ENCODE data around the gene SYCP2L. TPM values are rescaled to one million over a fixed set of nuclear protein-coding genes. Genes with fewer than 3 reads are reported as not detected.

Gene SYCP2L
- total RNA-seq, 2 donors from 2014 or later: 0.63 to 1.4 TPM

- ATAC-seq (ENCODE audit: insufficient number of reproducible peaks, low FRiP score, low read depth) (no peak), DNase-seq (ENCODE audit: low spot score) (no peak)
- Histone ChIP-seq H3K4me1 (ENCODE audit: control insufficient read depth in 1 of 2, low read depth in 2 of 2) (no peaks in the 10 kb centered on the region), H3K27me3 (replicated peaks; ENCODE audit: insufficient read depth) (no peaks in the 10 kb centered on the region), H3K27ac (no peak overlapping the region), H3K9me3 (peaks cover 5% of the 10 kb centered on the region), H3K4me3 (no peak overlapping the region), H3K36me3 (no peaks in the 10 kb centered on the region)
- TF ChIP-seq, protein P1, sequence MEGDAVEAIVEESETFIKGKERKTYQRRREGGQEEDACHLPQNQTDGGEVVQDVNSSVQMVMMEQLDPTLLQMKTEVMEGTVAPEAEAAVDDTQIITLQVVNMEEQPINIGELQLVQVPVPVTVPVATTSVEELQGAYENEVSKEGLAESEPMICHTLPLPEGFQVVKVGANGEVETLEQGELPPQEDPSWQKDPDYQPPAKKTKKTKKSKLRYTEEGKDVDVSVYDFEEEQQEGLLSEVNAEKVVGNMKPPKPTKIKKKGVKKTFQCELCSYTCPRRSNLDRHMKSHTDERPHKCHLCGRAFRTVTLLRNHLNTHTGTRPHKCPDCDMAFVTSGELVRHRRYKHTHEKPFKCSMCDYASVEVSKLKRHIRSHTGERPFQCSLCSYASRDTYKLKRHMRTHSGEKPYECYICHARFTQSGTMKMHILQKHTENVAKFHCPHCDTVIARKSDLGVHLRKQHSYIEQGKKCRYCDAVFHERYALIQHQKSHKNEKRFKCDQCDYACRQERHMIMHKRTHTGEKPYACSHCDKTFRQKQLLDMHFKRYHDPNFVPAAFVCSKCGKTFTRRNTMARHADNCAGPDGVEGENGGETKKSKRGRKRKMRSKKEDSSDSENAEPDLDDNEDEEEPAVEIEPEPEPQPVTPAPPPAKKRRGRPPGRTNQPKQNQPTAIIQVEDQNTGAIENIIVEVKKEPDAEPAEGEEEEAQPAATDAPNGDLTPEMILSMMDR (IDR thresholded peaks at IDR 0.05): no peak
These were observed 59.0 kb downstream of the SYCP2L start for GRCh38 chr6:10945845-10946244.

DNA sequence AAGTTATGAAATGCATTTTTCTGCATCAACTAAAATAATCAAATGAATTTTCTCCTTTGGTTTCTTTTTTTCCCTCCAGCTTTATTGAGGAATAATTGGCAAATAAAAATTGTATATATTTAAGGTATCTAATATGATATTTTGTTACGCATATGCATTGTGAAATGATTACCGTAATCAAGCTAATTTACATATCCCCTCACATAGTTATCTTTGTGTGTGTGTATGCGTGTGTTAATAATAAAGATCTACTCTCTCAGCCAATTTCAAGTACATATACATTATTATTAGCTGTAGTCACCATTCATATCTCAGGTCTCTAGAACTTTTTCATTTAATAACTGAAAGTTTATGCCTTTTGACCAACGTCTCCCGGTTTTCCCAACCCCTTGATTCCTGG, 61.1 kb downstream of the SYCP2L start:
- DNase-seq (ENCODE audit: low spot score) (no peak), ATAC-seq (ENCODE audit: insufficient number of reproducible peaks, low FRiP score, low read depth) (no peak)
- no peak overlapping the region for H3K27ac ChIP-seq
- H3K9me3 ChIP-seq: peaks cover 5% of the 10 kb centered on the region
- H3K36me3 ChIP-seq: no peaks in the 10 kb centered on the region
- TF ChIP-seq, protein P1 (IDR thresholded peaks at IDR 0.05): no peak
- no peak overlapping the region for H3K4me3 ChIP-seq
- H3K4me1 ChIP-seq (ENCODE audit: control insufficient read depth in 1 of 2, low read depth in 2 of 2): no peaks in the 10 kb centered on the region
- H3K27me3 ChIP-seq (replicated peaks; ENCODE audit: insufficient read depth): no peaks in the 10 kb centered on the region

DNA sequence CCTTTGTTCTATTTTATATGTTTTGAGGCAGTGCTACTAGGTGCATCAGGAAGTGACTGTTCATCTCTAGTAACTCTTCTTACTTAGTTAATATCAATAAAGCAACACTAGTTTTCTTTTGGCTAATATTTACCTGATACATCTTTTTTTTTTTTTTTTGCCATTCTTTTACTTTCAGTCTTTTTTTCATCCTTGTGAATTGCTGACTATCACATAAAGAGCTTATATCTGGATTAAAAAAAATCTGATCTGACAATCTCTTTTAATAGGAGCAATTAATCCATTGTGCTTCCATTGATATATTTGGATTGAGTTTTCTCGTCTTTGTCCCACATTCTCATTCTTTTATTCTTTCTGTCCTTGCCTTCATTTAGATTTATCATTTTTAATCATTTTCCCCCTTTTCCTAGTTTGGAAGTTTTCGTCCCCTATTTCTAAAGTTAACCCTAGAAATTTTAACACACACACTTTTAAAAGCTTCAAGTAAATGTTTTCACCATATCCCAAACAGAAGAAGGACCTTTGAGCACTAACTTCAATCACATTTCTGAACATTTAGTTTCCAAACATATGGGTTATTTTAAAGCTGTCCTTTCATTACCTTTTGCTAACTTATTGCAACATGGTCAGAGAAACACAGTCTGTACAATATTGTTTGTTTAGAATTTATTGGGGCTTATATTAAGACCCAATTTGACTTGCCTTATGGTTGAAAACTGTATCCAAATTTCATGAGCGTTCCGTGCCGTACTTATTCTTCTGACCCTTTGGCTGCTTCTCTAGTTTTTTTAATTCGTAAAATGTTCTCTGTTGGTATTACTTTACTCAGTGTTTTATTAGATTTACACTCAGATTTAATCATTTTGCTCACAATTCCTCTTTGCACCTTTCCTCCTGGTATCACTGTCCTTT, 63.0 kb downstream of the SYCP2L start:
- ATAC-seq (ENCODE audit: insufficient number of reproducible peaks, low FRiP score, low read depth) (no peak), DNase-seq (ENCODE audit: low spot score) (no peak)
- Histone ChIP-seq H3K4me3 (no peak overlapping the region), H3K36me3 (no peaks in the 10 kb centered on the region), H3K27me3 (replicated peaks; ENCODE audit: insufficient read depth) (no peaks in the 10 kb centered on the region), H3K4me1 (ENCODE audit: control insufficient read depth in 1 of 2, low read depth in 2 of 2) (no peaks in the 10 kb centered on the region), H3K9me3 (peaks cover 5% of the 10 kb centered on the region), H3K27ac (no peak overlapping the region)
- TF ChIP-seq, protein P1 (IDR thresholded peaks at IDR 0.05): no peak

GRCh38 chr6:10951675-10952282, 64.9 kb downstream of the SYCP2L start:
- DNase-seq (ENCODE audit: low spot score): no peak
- Histone ChIP-seq H3K36me3 (no peaks in the 10 kb centered on the region), H3K4me1 (ENCODE audit: control insufficient read depth in 1 of 2, low read depth in 2 of 2) (no peaks in the 10 kb centered on the region), H3K27me3 (replicated peaks; ENCODE audit: insufficient read depth) (no peaks in the 10 kb centered on the region), H3K27ac (no peak overlapping the region), H3K9me3 (peaks cover 5% of the 10 kb centered on the region), H3K4me3 (no peak overlapping the region)
- TF ChIP-seq, protein P1 (IDR thresholded peaks at IDR 0.05): peak; percentile 24
- no peak for ATAC-seq (ENCODE audit: insufficient number of reproducible peaks, low FRiP score, low read depth)

DNA sequence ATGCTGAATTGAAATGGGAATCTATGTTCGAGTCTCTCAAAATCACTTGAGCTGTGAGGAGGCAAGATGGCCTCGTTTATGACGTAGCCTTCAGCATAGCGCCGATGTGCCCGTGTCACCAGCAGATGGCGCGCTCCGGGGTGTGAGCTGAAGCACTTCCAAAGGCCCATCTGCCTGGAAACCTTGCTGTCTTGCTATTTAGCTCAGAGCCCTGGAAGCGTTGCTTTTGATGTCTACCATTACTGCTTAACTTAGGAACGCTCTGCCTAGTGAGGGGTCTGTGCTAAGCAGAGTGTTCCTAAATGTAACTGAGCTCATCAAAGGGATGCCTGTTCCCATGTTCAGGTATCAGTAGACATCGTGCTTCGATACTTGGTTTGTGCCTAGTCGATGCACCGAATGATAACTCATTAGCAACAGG, 67.7 kb downstream of the SYCP2L start:
- Histone ChIP-seq H3K4me3 (no peak overlapping the region), H3K4me1 (ENCODE audit: control insufficient read depth in 1 of 2, low read depth in 2 of 2) (no peaks in the 10 kb centered on the region), H3K36me3 (no peaks in the 10 kb centered on the region), H3K27me3 (replicated peaks; ENCODE audit: insufficient read depth) (no peaks in the 10 kb centered on the region), H3K27ac (no peak overlapping the region), H3K9me3 (no peaks in the 10 kb centered on the region)
- ATAC-seq (ENCODE audit: insufficient number of reproducible peaks, low FRiP score, low read depth): no peak
- DNase-seq (ENCODE audit: low spot score): no peak
- TF ChIP-seq, protein P1 (IDR thresholded peaks at IDR 0.05): peak; percentile 34
